HepG2 (cell line): Measurements from ENCODE around the gene WDHD1.

Experiments used
- KDM1A ChIP-seq: IDR thresholded peaks from 2 replicates; pipeline ENCODE4 v1.6.1; 2016; ENCODE audit warnings: missing compliant biosample characterization
- PRDM10 ChIP-seq: sonication (generic); formaldehyde crosslinking; IDR thresholded peaks from 2 replicates; pipeline ENCODE4 v1.4.0; 2020; ENCODE audit warnings: low read depth, missing genetic modification reagents
- SMAD9 ChIP-seq: sonication (generic); formaldehyde crosslinking; IDR thresholded peaks from 2 replicates; pipeline ENCODE4 v1.5.1; 2020; ENCODE audit warnings: mild to moderate bottlenecking, missing genetic modification reagents
- SOX13 ChIP-seq, 3 experiments: fragments of 450-650 bp in 1 of 3; sonication (generic) in 1 of 3; formaldehyde crosslinking in 1 of 3; IDR thresholded peaks in 2 of 3; conservative IDR thresholded peaks in 1 of 3; 2 replicates each; pipeline versions ENCODE4 v1.5.0 to v1.6.1; 2016 to 2020; ENCODE audit warnings: antibody characterized with exemption in 1 of 3, mild to moderate bottlenecking in 1 of 3, missing compliant biosample characterization in 1 of 3, missing genetic modification reagents in 1 of 3, moderate library complexity in 1 of 3
- TCF12 ChIP-seq, 2 experiments: fragments of 450-650 bp in 1 of 2; sonication (generic) in 1 of 2; formaldehyde crosslinking in 1 of 2; IDR thresholded peaks; 2 replicates each; pipeline versions ENCODE4 v1.6.1 to v1.8.0; 2017 to 2022; ENCODE audit warnings: antibody characterized with exemption in 1 of 2, mild to moderate bottlenecking in 1 of 2, missing genetic modification reagents in 1 of 2, moderate library complexity in 1 of 2
- ZKSCAN1 ChIP-seq: fragments of 150-350 bp; IDR thresholded peaks from 2 replicates; pipeline ENCODE4 v1.6.1; 2014; ENCODE audit warnings: low read length
- ZNF552 ChIP-seq: sonication (generic); formaldehyde crosslinking; IDR thresholded peaks from 2 replicates; pipeline ENCODE4 v1.9.0; 2022; ENCODE audit warnings: missing genetic modification reagents, mild to moderate bottlenecking, borderline replicate concordance
- ZNF619 ChIP-seq: sonication (generic); formaldehyde crosslinking; IDR thresholded peaks from 2 replicates; pipeline ENCODE4 v1.4.0; 2020; ENCODE audit warnings: mild to moderate bottlenecking, missing genetic modification reagents

GRCh38 chr14:54955143-54955542 is 71.8 kb downstream of the WDHD1 start:
- no peak for TF ChIP-seq ZNF619
- no peak for TF ChIP-seq ZNF552 (CRISPR knock-in tag)
- no peak for TF ChIP-seq PRDM10 (CRISPR knock-in tag)
- no peak for TF ChIP-seq ZKSCAN1
- no peak for TF ChIP-seq KDM1A (CRISPR knock-in tag)
- no peak for TF ChIP-seq TCF12 (IDR thresholded peaks at IDR 0.05)
- TF ChIP-seq TCF12 (CRISPR knock-in tag; IDR thresholded peaks at IDR 0.05), result no peak
- TF ChIP-seq SOX13 (IDR thresholded peaks at IDR 0.05), result no peak
- TF ChIP-seq SOX13 (CRISPR knock-in tag; conservative IDR thresholded peaks at IDR 0.05 in 1 of 2, IDR thresholded peaks at IDR 0.05 in 1 of 2), result no peak
- TF ChIP-seq SMAD9 (CRISPR knock-in tag), result no peak
